ENCODE measurements around the gene TRAPPC14.

DNA sequence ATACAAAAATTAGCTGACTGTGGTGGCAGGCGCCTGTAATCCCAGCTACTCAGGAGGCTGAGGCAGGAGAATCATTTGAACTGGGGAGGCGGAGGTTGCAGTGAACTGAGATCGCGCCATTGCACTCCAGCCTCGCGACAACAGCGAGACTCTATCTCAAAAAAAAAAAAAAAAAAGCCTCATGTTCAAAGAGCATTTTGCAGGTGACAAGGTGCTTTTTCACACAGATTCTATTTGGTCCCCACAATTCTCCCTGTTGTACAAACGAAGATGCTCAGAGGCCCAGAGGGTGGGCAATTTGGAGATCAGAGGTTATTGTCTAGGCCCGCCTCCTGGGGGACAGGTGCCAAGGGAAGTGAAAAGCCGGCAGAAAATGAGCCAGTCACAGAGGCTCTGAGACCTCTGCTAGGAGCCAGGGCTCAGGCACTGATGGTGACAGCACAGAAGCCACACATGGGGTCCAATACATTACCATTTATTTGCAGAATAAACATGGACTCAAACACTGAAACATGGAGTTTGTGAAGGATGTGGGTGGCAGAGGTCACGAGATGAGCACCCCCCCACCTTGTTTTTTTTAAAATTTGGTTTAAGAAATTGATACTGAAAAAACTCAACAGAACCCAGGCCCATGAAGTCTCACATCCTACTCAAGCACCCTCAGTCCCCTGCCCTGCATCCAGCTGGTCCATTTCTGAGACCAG lies 10.8 kb upstream of the TRAPPC14 start:
- no peak for TF ChIP-seq EZH2 (IDR thresholded peaks at IDR 0.05)
- TF ChIP-seq, protein P1, sequence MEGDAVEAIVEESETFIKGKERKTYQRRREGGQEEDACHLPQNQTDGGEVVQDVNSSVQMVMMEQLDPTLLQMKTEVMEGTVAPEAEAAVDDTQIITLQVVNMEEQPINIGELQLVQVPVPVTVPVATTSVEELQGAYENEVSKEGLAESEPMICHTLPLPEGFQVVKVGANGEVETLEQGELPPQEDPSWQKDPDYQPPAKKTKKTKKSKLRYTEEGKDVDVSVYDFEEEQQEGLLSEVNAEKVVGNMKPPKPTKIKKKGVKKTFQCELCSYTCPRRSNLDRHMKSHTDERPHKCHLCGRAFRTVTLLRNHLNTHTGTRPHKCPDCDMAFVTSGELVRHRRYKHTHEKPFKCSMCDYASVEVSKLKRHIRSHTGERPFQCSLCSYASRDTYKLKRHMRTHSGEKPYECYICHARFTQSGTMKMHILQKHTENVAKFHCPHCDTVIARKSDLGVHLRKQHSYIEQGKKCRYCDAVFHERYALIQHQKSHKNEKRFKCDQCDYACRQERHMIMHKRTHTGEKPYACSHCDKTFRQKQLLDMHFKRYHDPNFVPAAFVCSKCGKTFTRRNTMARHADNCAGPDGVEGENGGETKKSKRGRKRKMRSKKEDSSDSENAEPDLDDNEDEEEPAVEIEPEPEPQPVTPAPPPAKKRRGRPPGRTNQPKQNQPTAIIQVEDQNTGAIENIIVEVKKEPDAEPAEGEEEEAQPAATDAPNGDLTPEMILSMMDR (IDR thresholded peaks at IDR 0.05): no peak
- no peak for TF ChIP-seq EZH2phosphoT487 (IDR thresholded peaks at IDR 0.05)

Measured in neural progenitor cell (in vitro differentiated cells).